H9 (cell line): Measurements from ENCODE around the gene DUT. TPM values are rescaled to one million over a fixed set of nuclear protein-coding genes. Genes with fewer than 3 reads are reported as not detected.

Experiments
- DNase-seq: peaks from one replicate; pipeline ENCODE4 v3.0.0-alpha.2; 2017
- H2AFZ ChIP-seq: one replicate; pipeline ENCODE4 v1.6.1; 2013; ENCODE audit warnings: mild to moderate bottlenecking, low read length, control low read depth, moderate library complexity
- H2AK5ac ChIP-seq: 2 replicates; pipeline ENCODE4 v1.6.1; 2013; ENCODE audit warnings: low read length, control low read depth, mixed read lengths; ENCODE audit not compliant: insufficient read length
- H2BK120ac ChIP-seq: one replicate; pipeline ENCODE4 v1.6.1; 2013; ENCODE audit warnings: low read depth, mild to moderate bottlenecking, low read length, control low read depth, inconsistent platforms; ENCODE audit not compliant: poor library complexity, severe bottlenecking
- H2BK12ac ChIP-seq: 2 replicates; pipeline ENCODE4 v1.6.1; 2013; ENCODE audit warnings: low read length, control low read depth, mixed read lengths, low read depth; ENCODE audit not compliant: insufficient read length
- H2BK15ac ChIP-seq: 2 replicates; pipeline ENCODE4 v1.6.1; 2013; ENCODE audit warnings: low read depth, low read length, control low read depth
- H2BK20ac ChIP-seq: one replicate; pipeline ENCODE4 v1.6.1; 2013; ENCODE audit warnings: low read depth, mild to moderate bottlenecking, low read length, control low read depth, inconsistent platforms; ENCODE audit not compliant: poor library complexity, severe bottlenecking
- H2BK5ac ChIP-seq: 2 replicates; pipeline ENCODE4 v1.6.1; 2013; ENCODE audit warnings: low read length, control low read depth, mixed read lengths; ENCODE audit not compliant: insufficient read length
- H3K14ac ChIP-seq: 2 replicates; pipeline ENCODE4 v1.6.1; 2013; ENCODE audit warnings: low read length, control low read depth; ENCODE audit not compliant: insufficient read depth
- H3K18ac ChIP-seq: 2 replicates; pipeline ENCODE4 v1.6.1; 2013; ENCODE audit warnings: low read depth, mild to moderate bottlenecking, mixed read lengths, low read length, control low read depth; ENCODE audit not compliant: insufficient read length
- H3K23ac ChIP-seq: 2 replicates; pipeline ENCODE4 v1.6.1; 2013; ENCODE audit warnings: low read length, control low read depth, mixed read lengths, low read depth; ENCODE audit not compliant: insufficient read length
- H3K23me2 ChIP-seq: 2 replicates; pipeline ENCODE4 v1.6.1; 2013; ENCODE audit warnings: low read depth, mild to moderate bottlenecking, mixed read lengths, low read length, control low read depth; ENCODE audit not compliant: insufficient read length, poor library complexity, severe bottlenecking
- H3K27ac ChIP-seq: 2 replicates; pipeline ENCODE4 v1.5.1; 2013; ENCODE audit warnings: low read length, control low read depth, mixed read lengths, low read depth; ENCODE audit not compliant: insufficient read length
- H3K27me3 ChIP-seq: 2 replicates; pipeline ENCODE4 v1.6.1; 2013; ENCODE audit warnings: low read length, control low read depth, inconsistent platforms; ENCODE audit not compliant: insufficient read depth
- H3K4ac ChIP-seq: 2 replicates; pipeline ENCODE4 v1.6.1; 2013; ENCODE audit warnings: low read depth, mild to moderate bottlenecking, control low read depth, inconsistent platforms, low read length, moderate library complexity
- H3K4me1 ChIP-seq: 2 replicates; pipeline ENCODE4 v1.6.1; 2013; ENCODE audit warnings: low read length, control low read depth, inconsistent platforms; ENCODE audit not compliant: insufficient read depth
- H3K4me2 ChIP-seq: 2 replicates; pipeline ENCODE4 v1.6.1; 2013; ENCODE audit warnings: low read length, control low read depth, mixed read lengths; ENCODE audit not compliant: insufficient read length, insufficient read depth
- H3K56ac ChIP-seq: 2 replicates; pipeline ENCODE4 v1.6.1; 2013; ENCODE audit warnings: low read depth, mild to moderate bottlenecking, mixed read lengths, low read length, control low read depth; ENCODE audit not compliant: insufficient read length
- H3K79me1 ChIP-seq: 2 replicates; pipeline ENCODE4 v1.6.1; 2013; ENCODE audit warnings: low read depth, mild to moderate bottlenecking, moderate library complexity, low read length, control low read depth, inconsistent platforms; ENCODE audit not compliant: insufficient read depth, poor library complexity, severe bottlenecking
- H3K79me2 ChIP-seq: 2 replicates; pipeline ENCODE4 v1.6.1; 2013; ENCODE audit warnings: low read length, control low read depth, inconsistent platforms; ENCODE audit not compliant: insufficient read depth
- H3K9ac ChIP-seq: 2 replicates; pipeline ENCODE4 v1.6.1; 2013; ENCODE audit warnings: low read length, control low read depth, mixed read lengths; ENCODE audit not compliant: insufficient read length; ENCODE audit errors: extremely low read depth
- H3K9me3 ChIP-seq: one replicate; pipeline ENCODE4 v1.6.1; 2013; ENCODE audit warnings: low read depth, low read length, inconsistent platforms; ENCODE audit not compliant: control insufficient read depth
- H3T11ph ChIP-seq: one replicate; pipeline ENCODE4 v1.6.1; 2013; ENCODE audit warnings: mild to moderate bottlenecking, low read length, control low read depth, inconsistent platforms
- H4K20me1 ChIP-seq: one replicate; pipeline ENCODE4 v1.6.1; 2013; ENCODE audit not compliant: control insufficient read depth, insufficient read length, insufficient read depth
- H4K5ac ChIP-seq: 2 replicates; pipeline ENCODE4 v1.6.1; 2013; ENCODE audit warnings: low read depth, mild to moderate bottlenecking, mixed read lengths, low read length, control low read depth; ENCODE audit not compliant: insufficient read length
- H4K8ac ChIP-seq: replicated peaks from 2 replicates; pipeline ENCODE4 v1.6.1; 2013; ENCODE audit warnings: low read length, control low read depth, mixed read lengths, low read depth; ENCODE audit not compliant: insufficient read length
- H4K91ac ChIP-seq: 2 replicates; pipeline ENCODE4 v1.6.1; 2013; ENCODE audit warnings: low read depth, mild to moderate bottlenecking, moderate library complexity, mixed read lengths, low read length, control low read depth; ENCODE audit not compliant: insufficient read length
- H3K27ac Mint-ChIP-seq, 3 experiments: 2 replicates in 2 of 3; 3 replicates in 1 of 3; pipeline ENCODE4 v1.8.0; 2020 to 2021; ENCODE audit warnings: mixed read lengths in 3 of 3, mild to moderate bottlenecking in 1 of 3, moderate library complexity in 1 of 3
- H3K27me3 Mint-ChIP-seq: 2 replicates; pipeline ENCODE4 v1.8.0; 2021; ENCODE audit warnings: low read depth, mild to moderate bottlenecking, moderate library complexity, mixed read lengths
- H3K36me3 Mint-ChIP-seq, 3 experiments: 2 replicates in 2 of 3; 3 replicates in 1 of 3; pipeline ENCODE4 v1.8.0; 2020 to 2021; ENCODE audit warnings: low read depth in 3 of 3, mixed read lengths in 3 of 3; ENCODE audit not compliant: insufficient read depth in 1 of 3
- H3K4me1 Mint-ChIP-seq, 2 experiments: 2 replicates each; pipeline ENCODE4 v1.8.0; 2020; ENCODE audit warnings: mixed read lengths in 2 of 2
- H3K4me3 Mint-ChIP-seq, 2 experiments: 2 replicates in 1 of 2; 3 replicates in 1 of 2; pipeline ENCODE4 v1.8.0; 2020 to 2021; ENCODE audit warnings: mild to moderate bottlenecking in 2 of 2, mixed read lengths in 2 of 2, moderate library complexity in 1 of 2
- H3K9me3 Mint-ChIP-seq, 2 experiments: 2 replicates in 1 of 2; 3 replicates in 1 of 2; pipeline ENCODE4 v1.8.0; 2020; ENCODE audit warnings: mild to moderate bottlenecking in 2 of 2, mixed read lengths in 2 of 2, moderate library complexity in 1 of 2
- WGBS: extraction: QIAGEN DNeasy Blood & Tissue Kit; methylation state at CpG from one replicate; pipeline ENCODE4 v1.1.7; 2013; ENCODE audit warnings: missing lambda C conversion rate, low lambda C conversion rate, mixed read lengths; ENCODE audit not compliant: insufficient read length; ENCODE audit errors: extremely low coverage; 5-methylcytosine and 5-hydroxymethylcytosine counted together
- total RNA-seq: library from RNA; stranded (reverse); gene quantifications from 2 replicates; pipeline ENCODE4 v1.2.1, GENCODE V29; 2021
- TF ChIP-seq, protein P1 (sequence below): fragments of 200-600 bp; sonication (generic); conservative IDR thresholded peaks from 3 replicates; pipeline ENCODE4 v1.8.0; 2021; ENCODE audit warnings: antibody characterized with exemption, mild to moderate bottlenecking

Gene DUT
- total RNA-seq, 1 experiment from 2014 or later, result 137 TPM

DNA sequence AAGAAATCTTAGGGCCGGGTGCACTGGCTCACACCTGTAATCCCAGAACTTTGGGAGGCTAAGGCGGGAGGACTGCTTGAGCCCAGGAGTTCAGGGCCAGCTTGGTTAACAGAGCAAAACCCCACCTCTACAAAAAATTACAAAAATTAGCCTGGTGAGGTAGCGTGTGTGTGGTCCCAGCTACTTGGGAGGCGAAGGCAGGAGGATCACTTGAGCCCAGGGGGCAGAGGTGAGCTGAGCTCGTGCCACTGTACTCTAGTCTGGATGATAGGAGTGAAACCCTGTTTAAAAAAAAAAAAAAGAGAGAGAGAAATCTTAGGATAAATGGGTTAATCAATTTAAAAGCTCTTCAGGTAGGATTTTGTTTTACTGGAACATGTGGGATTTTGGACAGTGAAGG lies 31.2 kb upstream of the DUT start:
- WGBS, result no CpG with 5 or more reads among the region's 5 CpGs
- no peak overlapping the region for H3T11ph ChIP-seq
- no peak overlapping the region for H3K4me2 ChIP-seq
- H4K5ac ChIP-seq, result no peak overlapping the region
- no peaks in the 10 kb centered on the region; a peak in 2 of 5 replicates for H3K9me3 Mint-ChIP-seq
- no peak overlapping the region for H2AFZ ChIP-seq
- no peaks in the 10 kb centered on the region for H3K79me1 ChIP-seq
- no peaks in the 10 kb centered on the region for H3K23me2 ChIP-seq
- peak; percentile 58 for DNase-seq
- H3K27me3 Mint-ChIP-seq, result no peaks in the 10 kb centered on the region; the same call in 1 of the 2 replicates
- H4K8ac ChIP-seq, result no peak overlapping the region
- H2BK12ac ChIP-seq, result no peak overlapping the region
- H3K4ac ChIP-seq, result no peak overlapping the region
- H3K27ac Mint-ChIP-seq, result peak overlapping the region; percentile 22 to 93 (median 55); a peak in 6 of 7 replicates
- no peak overlapping the region for H2AK5ac ChIP-seq
- no peak overlapping the region for H2BK5ac ChIP-seq
- peaks cover 53 to 58% of the 10 kb centered on the region in 2 experiments for H3K4me1 Mint-ChIP-seq
- H2BK15ac ChIP-seq, result no peak overlapping the region
- H3K4me1 ChIP-seq, result peaks cover 21% of the 10 kb centered on the region; the same call in 1 of the 2 replicates
- H2BK20ac ChIP-seq, result no peak overlapping the region
- H2BK120ac ChIP-seq, result no peak overlapping the region
- H3K9me3 ChIP-seq, result no peaks in the 10 kb centered on the region
- H3K36me3 Mint-ChIP-seq, result no peaks in the 10 kb centered on the region
- no peak overlapping the region for H4K91ac ChIP-seq
- no peak overlapping the region for H3K27ac ChIP-seq
- H3K79me2 ChIP-seq, result no peaks in the 10 kb centered on the region
- H3K27me3 ChIP-seq, result no peaks in the 10 kb centered on the region
- H4K20me1 ChIP-seq, result no peaks in the 10 kb centered on the region
- no peak overlapping the region for H3K56ac ChIP-seq
- H3K4me3 Mint-ChIP-seq, result no peak overlapping the region; a peak in 2 of 5 replicates
- no peak overlapping the region for H3K14ac ChIP-seq
- H3K18ac ChIP-seq, result no peak overlapping the region
- H3K9ac ChIP-seq, result no peak overlapping the region
- H3K23ac ChIP-seq, result no peak overlapping the region
- TF ChIP-seq, protein P1, sequence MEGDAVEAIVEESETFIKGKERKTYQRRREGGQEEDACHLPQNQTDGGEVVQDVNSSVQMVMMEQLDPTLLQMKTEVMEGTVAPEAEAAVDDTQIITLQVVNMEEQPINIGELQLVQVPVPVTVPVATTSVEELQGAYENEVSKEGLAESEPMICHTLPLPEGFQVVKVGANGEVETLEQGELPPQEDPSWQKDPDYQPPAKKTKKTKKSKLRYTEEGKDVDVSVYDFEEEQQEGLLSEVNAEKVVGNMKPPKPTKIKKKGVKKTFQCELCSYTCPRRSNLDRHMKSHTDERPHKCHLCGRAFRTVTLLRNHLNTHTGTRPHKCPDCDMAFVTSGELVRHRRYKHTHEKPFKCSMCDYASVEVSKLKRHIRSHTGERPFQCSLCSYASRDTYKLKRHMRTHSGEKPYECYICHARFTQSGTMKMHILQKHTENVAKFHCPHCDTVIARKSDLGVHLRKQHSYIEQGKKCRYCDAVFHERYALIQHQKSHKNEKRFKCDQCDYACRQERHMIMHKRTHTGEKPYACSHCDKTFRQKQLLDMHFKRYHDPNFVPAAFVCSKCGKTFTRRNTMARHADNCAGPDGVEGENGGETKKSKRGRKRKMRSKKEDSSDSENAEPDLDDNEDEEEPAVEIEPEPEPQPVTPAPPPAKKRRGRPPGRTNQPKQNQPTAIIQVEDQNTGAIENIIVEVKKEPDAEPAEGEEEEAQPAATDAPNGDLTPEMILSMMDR, result peak; percentile 33; the same call in 1 of the 3 replicates
